H1 (cell line): ENCODE measurements around the gene SCARB2. TPM values are rescaled to one million over a fixed set of nuclear protein-coding genes. Genes with fewer than 3 reads are reported as not detected.

ENCODE experiments used
- CTCF ChIA-PET: fragments of 300-600 bp; sonication (Branson Sonifier 250); formaldehyde crosslinking; loops from one replicate; lab custom pipeline; 2021; ENCODE audit not compliant: partially characterized antibody; lab: Charles Lee
- POLR2A ChIA-PET: fragments of 300-600 bp; sonication (Branson Sonifier 250); formaldehyde crosslinking; loops from one replicate; lab custom pipeline; 2021; ENCODE audit warnings: inconsistent platforms; ENCODE audit not compliant: partially characterized antibody; lab: Charles Lee
- DNase-seq, 2 experiments: peaks; one replicate each; pipeline versions ENCODE4 v3.0.0 to v3.0.0-alpha.2; 2010 to 2022; ENCODE audit warnings: low spot score in 2 of 2, low read depth in 1 of 2, mixed read lengths in 1 of 2
- FAIRE-seq: peaks from 2 replicates; lab custom pipeline; 2011; peaks lifted over from hg19 to GRCh38; lab: Jason Lieb, UNC
- H2AFZ ChIP-seq: 2 replicates; pipeline ENCODE4 v1.8.1; 2012; ENCODE audit warnings: low read length, inconsistent platforms
- H2AK5ac ChIP-seq: 2 replicates; pipeline ENCODE4 v1.6.1; 2013; ENCODE audit warnings: low read depth, low read length
- H2BK120ac ChIP-seq: replicated peaks from 2 replicates; pipeline ENCODE3; 2013; ENCODE audit warnings: low read depth, low read length, inconsistent platforms
- H2BK12ac ChIP-seq: 2 replicates; pipeline ENCODE4 v1.6.1; 2013; ENCODE audit warnings: low read depth, low read length
- H2BK15ac ChIP-seq: 2 replicates; pipeline ENCODE4 v1.6.1; 2013; ENCODE audit warnings: low read length
- H2BK20ac ChIP-seq: 2 replicates; pipeline ENCODE4 v1.6.1; 2013; ENCODE audit warnings: low read length
- H2BK5ac ChIP-seq: 2 replicates; pipeline ENCODE4 v1.6.1; 2013; ENCODE audit warnings: low read depth, low read length
- H3K14ac ChIP-seq: 2 replicates; pipeline ENCODE4 v1.6.1; 2013; ENCODE audit warnings: inconsistent platforms; ENCODE audit not compliant: insufficient read length
- H3K18ac ChIP-seq: 2 replicates; pipeline ENCODE4 v1.6.1; 2013; ENCODE audit warnings: low read length; ENCODE audit errors: extremely low read depth
- H3K23ac ChIP-seq: 2 replicates; pipeline ENCODE4 v1.6.1; 2013; ENCODE audit warnings: inconsistent platforms; ENCODE audit not compliant: insufficient read length
- H3K23me2 ChIP-seq: 2 replicates; pipeline ENCODE4 v1.6.1; 2013; ENCODE audit warnings: low read depth, low read length
- H3K27ac ChIP-seq: 2 replicates; pipeline ENCODE4 v1.6.1; 2011; ENCODE audit warnings: low read depth, low read length, inconsistent platforms
- H3K27me3 ChIP-seq, 4 experiments: replicated peaks in 1 of 4; 1 replicate in 1 of 4; 2 replicates in 3 of 4; pipeline versions ENCODE4 v1.6.1 to v1.8.1; 2011 to 2013; ENCODE audit warnings: low read length in 3 of 4, mild to moderate bottlenecking in 3 of 4, inconsistent platforms in 2 of 4, mixed read lengths in 2 of 4, moderate library complexity in 1 of 4; ENCODE audit not compliant: control insufficient read depth in 3 of 4, insufficient read depth in 3 of 4; ENCODE audit errors: extremely low read depth in 1 of 4
- H3K36me3 ChIP-seq, 4 experiments: 2 replicates each; pipeline versions ENCODE4 v1.6.1 to v1.8.1; 2011 to 2013; ENCODE audit warnings: mild to moderate bottlenecking in 4 of 4, low read length in 3 of 4, moderate library complexity in 2 of 4, control low read depth in 1 of 4, inconsistent platforms in 1 of 4; ENCODE audit not compliant: insufficient read depth in 4 of 4, control insufficient read depth in 2 of 4
- H3K4ac ChIP-seq: replicated peaks from 2 replicates; pipeline ENCODE3; 2013; ENCODE audit warnings: low read length, low read depth, mixed read lengths, inconsistent platforms; ENCODE audit not compliant: insufficient read length
- H3K4me1 ChIP-seq, 4 experiments: replicated peaks in 1 of 4; 1 replicate in 1 of 4; 2 replicates in 3 of 4; pipeline versions ENCODE4 v1.6.1 to v1.8.1; 2011 to 2013; ENCODE audit warnings: low read length in 3 of 4, inconsistent platforms in 2 of 4, mixed read lengths in 1 of 4; ENCODE audit not compliant: insufficient read depth in 4 of 4, control insufficient read depth in 3 of 4
- H3K4me2 ChIP-seq, 2 experiments: 2 replicates each; pipeline versions ENCODE4 v1.6.1 to v1.8.1; 2011 to 2013; ENCODE audit warnings: low read depth in 2 of 2, low read length in 2 of 2, control low read depth in 1 of 2, inconsistent platforms in 1 of 2, mild to moderate bottlenecking in 1 of 2; ENCODE audit not compliant: insufficient read depth in 1 of 2
- H3K4me3 ChIP-seq, 4 experiments: fragments of 200-600, 300-600 bp in 1 of 4; sonication (generic), shearing (Covaris generic), sonication (Bioruptor Twin) in 1 of 4; 2 replicates each; pipeline versions ENCODE4 v1.5.1 to v1.8.1; 2011 to 2016; ENCODE audit warnings: low read length in 4 of 4, low read depth in 3 of 4, control low read depth in 2 of 4, inconsistent platforms in 2 of 4, mild to moderate bottlenecking in 2 of 4, mixed read lengths in 1 of 4, moderate library complexity in 1 of 4; ENCODE audit not compliant: insufficient read depth in 2 of 4; ENCODE audit errors: extremely low read depth in 1 of 4
- H3K56ac ChIP-seq: replicated peaks from 2 replicates; pipeline ENCODE3; 2013; ENCODE audit warnings: low read depth, mild to moderate bottlenecking, mixed read lengths, low read length, inconsistent platforms; ENCODE audit not compliant: insufficient read length
- H3K79me1 ChIP-seq: 2 replicates; pipeline ENCODE4 v1.6.1; 2013; ENCODE audit warnings: low read depth, low read length, control low read depth
- H3K79me2 ChIP-seq, 2 experiments: 2 replicates each; pipeline versions ENCODE4 v1.6.1 to v1.8.1; 2012 to 2013; ENCODE audit warnings: low read length in 2 of 2, mild to moderate bottlenecking in 2 of 2, inconsistent platforms in 1 of 2; ENCODE audit not compliant: insufficient read depth in 2 of 2, control insufficient read depth in 1 of 2
- H3K9ac ChIP-seq, 4 experiments: replicated peaks in 1 of 4; 1 replicate in 1 of 4; 2 replicates in 3 of 4; pipeline versions ENCODE4 v1.6.1 to v1.8.1; 2011 to 2013; ENCODE audit warnings: low read depth in 3 of 4, low read length in 3 of 4, control low read depth in 2 of 4, mild to moderate bottlenecking in 2 of 4, moderate library complexity in 2 of 4, inconsistent platforms in 1 of 4; ENCODE audit errors: extremely low read depth in 1 of 4
- H3K9me3 ChIP-seq, 2 experiments: 2 replicates each; pipeline versions ENCODE4 v1.6.1 to v1.8.1; 2012 to 2013; ENCODE audit warnings: mild to moderate bottlenecking in 2 of 2, moderate library complexity in 2 of 2, control low read depth in 1 of 2, inconsistent platforms in 1 of 2, low read depth in 1 of 2, low read length in 1 of 2, mixed read lengths in 1 of 2; ENCODE audit not compliant: insufficient read depth in 2 of 2
- H4K20me1 ChIP-seq, 2 experiments: replicated peaks in 1 of 2; 2 replicates each; pipeline versions ENCODE3 to v1.8.1; 2011 to 2013; ENCODE audit warnings: inconsistent platforms in 2 of 2, low read length in 2 of 2, mild to moderate bottlenecking in 1 of 2; ENCODE audit not compliant: insufficient read depth in 2 of 2, control insufficient read depth in 1 of 2
- H4K5ac ChIP-seq: 2 replicates; pipeline ENCODE4 v1.6.1; 2013; ENCODE audit warnings: low read length, low read depth, mixed read lengths, inconsistent platforms; ENCODE audit not compliant: insufficient read length
- H4K8ac ChIP-seq: 2 replicates; pipeline ENCODE4 v1.8.0; 2013; ENCODE audit warnings: mild to moderate bottlenecking, moderate library complexity, low read length, inconsistent platforms; ENCODE audit not compliant: insufficient read depth; ENCODE audit errors: extremely low read depth
- H4K91ac ChIP-seq: replicated peaks from 2 replicates; pipeline ENCODE3; 2013; ENCODE audit warnings: low read length, mixed read lengths, inconsistent platforms; ENCODE audit not compliant: insufficient read length
- HDAC2 ChIP-seq, 2 experiments: fragments of 300-600 bp in 1 of 2; sonication (generic) in 1 of 2; IDR thresholded peaks; 2 replicates each; pipeline ENCODE4 v1.6.1; 2011 to 2012; ENCODE audit warnings: low read depth in 2 of 2, low read length in 2 of 2, mild to moderate bottlenecking in 2 of 2, moderate library complexity in 2 of 2, borderline replicate concordance in 1 of 2, inconsistent platforms in 1 of 2
- JUND ChIP-seq: IDR thresholded peaks from 2 replicates; pipeline ENCODE4 v1.6.1; 2011; ENCODE audit warnings: mild to moderate bottlenecking, improper control_type of control experiment, low read length
- SRF ChIP-seq: IDR thresholded peaks from 2 replicates; pipeline ENCODE4 v1.6.1; 2011; ENCODE audit warnings: mild to moderate bottlenecking, low read depth, low read length, moderate library complexity
- TAF7 ChIP-seq: optimal IDR thresholded peaks from 2 replicates; pipeline ENCODE3; 2011; ENCODE audit warnings: low read depth, mild to moderate bottlenecking, inconsistent platforms, low read length, moderate library complexity, borderline replicate concordance
- WGBS, 2 experiments: shearing (Covaris generic) in 1 of 2; methylation state at CpG; one replicate each; pipeline versions ENCODE4 v1.1.6 to v1.1.7; 2013 to 2015; ENCODE audit warnings: low lambda C conversion rate in 2 of 2, mixed read lengths in 2 of 2, inconsistent platforms in 1 of 2, low coverage in 1 of 2, missing lambda C conversion rate in 1 of 2; ENCODE audit not compliant: insufficient replicate concordance in 2 of 2, insufficient coverage in 1 of 2, insufficient read length in 1 of 2; ENCODE audit errors: extremely low coverage in 1 of 2, missing lambda C conversion rate in 1 of 2; 5-methylcytosine and 5-hydroxymethylcytosine counted together
- polyA plus RNA-seq, 7 experiments: library from polyadenylated mRNA; depleted of rRNA in 3 of 7; stranded (reverse) in 5 of 7; unstranded in 2 of 7; fragments of >200 nt in 5 of 7; fragments of 200-250 nt in 2 of 7; gene quantifications; 1 replicate in 5 of 7; 2 replicates in 1 of 7; 4 replicates in 1 of 7; pipeline versions ENCODE4 v1.2.1 to v1.2.3, GENCODE V29; 2011 to 2013; ENCODE audit warnings: missing spikeins in 2 of 7, mixed read lengths in 2 of 7
- total RNA-seq: library from RNA; stranded (reverse); fragmentation: NEBNext Ultra II Directional; extraction: Animal tissue kit (Norgen Biotek cat#: 25700); gene quantifications from 2 replicates; pipeline ENCODE4 v1.2.1, GENCODE V29; 2021
- TF ChIP-seq, protein P1 (sequence below): IDR thresholded peaks from 2 replicates; pipeline ENCODE4 v1.6.1; 2011; ENCODE audit warnings: low read length, improper control_type of control experiment

The SCARB2 gene
- total and polyA plus RNA-seq, 2 of the 8 experiments (the other 6 are each of a cell fraction or from before 2014, with no cell fraction given), result 18.5 to 35.7 TPM

DNA sequence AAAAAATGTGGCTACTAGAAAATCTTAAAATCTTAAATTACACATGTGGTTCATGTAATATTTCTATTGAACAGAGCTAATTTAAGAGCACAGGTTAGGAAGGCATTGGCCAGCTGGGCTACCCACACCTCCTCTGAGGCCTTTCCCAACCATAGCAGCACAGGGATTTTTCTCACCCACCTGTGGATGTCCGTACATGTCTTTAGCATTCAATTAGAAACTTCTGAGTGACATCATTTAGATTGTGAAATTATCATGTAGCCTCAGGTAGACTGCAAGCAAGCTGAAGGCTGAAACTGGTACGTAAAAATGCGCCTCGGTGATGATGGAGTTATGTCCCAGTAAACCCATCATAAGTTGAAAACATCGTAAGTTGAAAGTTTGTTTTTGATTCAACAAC, 31.2 kb downstream of the SCARB2 start:
- H3K9me3 ChIP-seq, result no peaks in the 10 kb centered on the region
- H3K4me2 ChIP-seq, result no peak overlapping the region
- no peak overlapping the region for H2BK15ac ChIP-seq
- 95% methylated on average over 5 of the region's 5 CpGs; no CpG with 5 or more reads in 1 of the 2 experiments for WGBS, 2 experiments
- peaks cover 5% of the 10 kb centered on the region; the same call in 1 of the 2 replicates for H3K79me1 ChIP-seq
- H3K4me3 ChIP-seq, result no peak overlapping the region
- H3K4ac ChIP-seq, result no peak overlapping the region
- TF ChIP-seq, protein P1, sequence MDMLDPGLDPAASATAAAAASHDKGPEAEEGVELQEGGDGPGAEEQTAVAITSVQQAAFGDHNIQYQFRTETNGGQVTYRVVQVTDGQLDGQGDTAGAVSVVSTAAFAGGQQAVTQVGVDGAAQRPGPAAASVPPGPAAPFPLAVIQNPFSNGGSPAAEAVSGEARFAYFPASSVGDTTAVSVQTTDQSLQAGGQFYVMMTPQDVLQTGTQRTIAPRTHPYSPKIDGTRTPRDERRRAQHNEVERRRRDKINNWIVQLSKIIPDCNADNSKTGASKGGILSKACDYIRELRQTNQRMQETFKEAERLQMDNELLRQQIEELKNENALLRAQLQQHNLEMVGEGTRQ, result no peak
- TF ChIP-seq HDAC2 (IDR thresholded peaks at IDR 0.05; ENCODE audit: borderline replicate concordance in 1 of 2, low read depth in 2 of 2, low read length in 2 of 2) (no peak), JUND (no peak), SRF (no peak), TAF7 (no peak)
- POLR2A ChIA-PET, result interaction anchor here (0.8 kb wide), 1 partner anchor 70 kb away, joined by 3 read pairs; no protein-coding TSS in a partner anchor
- H2AK5ac ChIP-seq, result no peak overlapping the region
- CTCF ChIA-PET, result interaction anchor here (0.6 to 9.0 kb wide), 2 partner anchors 20 to 194 kb away, joined by 3 to 153 read pairs; no protein-coding TSS in a partner anchor
- H3K23me2 ChIP-seq, result no peaks in the 10 kb centered on the region
- H2BK20ac ChIP-seq, result no peak overlapping the region
- H4K91ac ChIP-seq, result no peak overlapping the region
- no peaks in the 10 kb centered on the region for H3K79me2 ChIP-seq
- H3K27me3 ChIP-seq, result no peaks in the 10 kb centered on the region
- no peak overlapping the region for H3K27ac ChIP-seq
- H2AFZ ChIP-seq, result no peak overlapping the region
- H3K9ac ChIP-seq, result no peak overlapping the region
- no peak overlapping the region for H2BK120ac ChIP-seq
- peaks cover 0 to 4% of the 10 kb centered on the region in 2 experiments for H4K20me1 ChIP-seq
- no peak overlapping the region for H3K23ac ChIP-seq
- FAIRE-seq (no peak), DNase-seq (no peak)
- H3K4me1 ChIP-seq, result no peaks in the 10 kb centered on the region
- H3K14ac ChIP-seq, result no peak overlapping the region
- no peak overlapping the region for H2BK12ac ChIP-seq
- H3K36me3 ChIP-seq, result no peaks in the 10 kb centered on the region; a peak in 1 of 8 replicates
- H3K56ac ChIP-seq, result no peak overlapping the region
- no peak overlapping the region for H2BK5ac ChIP-seq
- H4K5ac ChIP-seq, result no peak overlapping the region
- H3K18ac ChIP-seq, result no peak overlapping the region
- H4K8ac ChIP-seq, result no peak overlapping the region
